Fibroblast of skin of back (primary cell): ENCODE results near the gene ABCB1.
"Not testable (repeated sequence)": the region's sequence is repeated elsewhere in the genome, so short reads cannot be mapped to it uniquely, and the experiment has no call there.

Source experiments
- DNase-seq: peaks from one replicate; pipeline ENCODE4 v3.0.0-alpha.2; 2013

The ABCB1 gene

DNA sequence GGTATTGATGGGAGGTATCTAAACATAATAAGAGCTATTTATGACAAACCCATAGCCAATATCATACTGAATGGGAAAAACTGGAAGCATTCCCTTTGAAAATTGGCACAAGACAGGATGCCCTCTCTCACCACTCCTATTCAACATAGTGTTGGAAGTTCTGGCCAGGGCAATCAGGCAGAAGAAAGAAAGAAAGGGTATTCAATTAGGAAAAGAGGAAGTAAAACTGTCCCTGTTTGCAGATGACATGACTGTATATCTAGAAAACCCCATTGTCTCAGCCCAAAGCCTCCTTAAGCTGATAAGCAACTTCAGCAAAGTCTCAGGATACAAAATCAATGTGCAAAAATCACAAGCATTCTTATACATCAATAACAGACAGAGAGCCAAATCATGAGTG lies 131.5 kb downstream of the ABCB1 start:
- DNase-seq = not testable (repeated sequence)

GRCh38 chr7:87465534-87465880 lies 135.2 kb downstream of the ABCB1 start:
- not testable (repeated sequence) for DNase-seq

- DNase-seq = not testable (repeated sequence)
These were observed 135.7 kb downstream of the ABCB1 start for GRCh38 chr7:87464830-87465533.

DNA sequence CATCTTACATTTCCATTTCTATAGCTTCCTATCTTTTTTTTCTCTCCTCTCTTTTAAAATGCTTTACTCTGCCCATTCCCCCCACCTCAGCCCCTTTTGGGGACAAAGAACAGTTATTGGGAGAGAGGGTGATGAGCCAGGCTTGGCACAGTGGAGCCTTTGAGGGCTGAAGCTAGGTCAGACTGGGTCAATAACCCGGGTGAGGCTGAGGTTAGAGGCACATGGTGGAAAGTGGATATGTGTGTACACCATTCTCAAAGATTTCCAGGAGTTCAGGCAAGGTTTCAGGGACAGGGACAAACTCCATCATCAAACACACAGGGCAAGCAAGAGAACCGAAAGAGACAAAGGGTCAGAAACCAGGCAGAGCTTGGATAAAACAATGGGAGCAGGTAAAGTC lies 136.7 kb downstream of the ABCB1 start:
- no peak for DNase-seq

- DNase-seq = not testable (repeated sequence)
These were observed 140.2 kb downstream of the ABCB1 start for GRCh38 chr7:87460444-87460843.

- DNase-seq = no peak
These were observed 140.7 kb downstream of the ABCB1 start for GRCh38 chr7:87459941-87460340.

- DNase-seq = no peak
These were observed 142.5 kb downstream of the ABCB1 start for GRCh38 chr7:87458148-87458547.

- no peak for DNase-seq
These were observed 144.4 kb downstream of the ABCB1 start for GRCh38 chr7:87456247-87456646.
